A549 (cell line): Measurements from ENCODE around the gene MAP3K9.

Experiments used
- CHD2 ChIP-seq: fragments of 150-350 bp; IDR thresholded peaks from 2 replicates; pipeline ENCODE4 v1.6.1; 2014; ENCODE audit warnings: low read length; ENCODE audit not compliant: partially characterized antibody
- CTCF ChIP-seq: fragments of >200 bp; sonication (Bioruptor Twin); formaldehyde crosslinking; IDR thresholded peaks from 3 replicates; pipeline ENCODE4 v1.5.1; 2016

- TF ChIP-seq CTCF (no peak), CHD2 (no peak)
These were observed 29.6 kb downstream of the MAP3K9 start for GRCh38 chr14:70779667-70780066.
